ENCODE data around the gene KCNJ16. TPM values are rescaled to one million over a fixed set of nuclear protein-coding genes. Genes with fewer than 3 reads are reported as not detected.

KCNJ16 gene
- total RNA-seq, 4 donors from 2014 or later: 0.44 TPM; not detected in 3

GRCh38 chr17:70033165-70033564 lies 41.9 kb upstream of the KCNJ16 start:
- Histone ChIP-seq H3K4me1 (no peaks in the 10 kb centered on the region), H3K36me3 (no peaks in the 10 kb centered on the region), H3K4me3 (no peak overlapping the region), H3K9me3 (no peaks in the 10 kb centered on the region), H3K27ac (no peak overlapping the region), H3K27me3 (no peaks in the 10 kb centered on the region)
- intact Hi-C loops (cut with DNase I): no loop called here
- TF ChIP-seq POLR2A (IDR thresholded peaks at IDR 0.05) (no peak), CTCF (IDR thresholded peaks at IDR 0.05) (no peak)
- no peak for DNase-seq

GRCh38 chr17:70034158-70034557 lies 40.9 kb upstream of the KCNJ16 start:
- 68 to 70% methylated on average over 5 of the region's 5 CpGs for WGBS, 2 donors
- intact Hi-C loops (cut with DNase I): no loop called here
- Histone ChIP-seq H3K36me3 (no peaks in the 10 kb centered on the region), H3K27me3 (no peaks in the 10 kb centered on the region), H3K27ac (no peak overlapping the region), H3K4me1 (no peaks in the 10 kb centered on the region), H3K9me3 (no peaks in the 10 kb centered on the region), H3K4me3 (no peak overlapping the region)
- TF ChIP-seq POLR2A (IDR thresholded peaks at IDR 0.05) (no peak), CTCF (IDR thresholded peaks at IDR 0.05) (no peak)
- no peak for DNase-seq

- TF ChIP-seq CTCF (IDR thresholded peaks at IDR 0.05) (no peak), POLR2A (IDR thresholded peaks at IDR 0.05) (no peak)
- WGBS, 2 donors: 58 to 64% methylated on average over 2 of the region's 2 CpGs
- no peak for DNase-seq
Measured at GRCh38 chr17:70037498-70037897, 37.5 kb upstream of the KCNJ16 start.

GRCh38 chr17:70040336-70040735 lies 34.7 kb upstream of the KCNJ16 start:
- no peak for DNase-seq
- Histone ChIP-seq H3K9me3 (no peaks in the 10 kb centered on the region), H3K36me3 (no peaks in the 10 kb centered on the region), H3K4me1 (peaks cover 0 to 16% (median 0%) of the 10 kb centered on the region in 3 donors), H3K4me3 (no peak overlapping the region), H3K27me3 (peaks cover 0 to 8% (median 0%) of the 10 kb centered on the region in 4 donors), H3K27ac (no peak overlapping the region)
- no peak for TF ChIP-seq CTCF (IDR thresholded peaks at IDR 0.05)
- no peak for TF ChIP-seq POLR2A (IDR thresholded peaks at IDR 0.05)
- intact Hi-C loops (cut with DNase I): no loop called here
- WGBS, 2 donors: 28 to 36% methylated on average over 2 of the region's 2 CpGs

More at GRCh38 chr17:70037498-70037897, 37.5 kb upstream of the KCNJ16 start:
- Histone ChIP-seq H3K36me3 (no peaks in the 10 kb centered on the region), H3K4me3 (no peak overlapping the region), H3K27me3 (no peaks in the 10 kb centered on the region), H3K9me3 (no peaks in the 10 kb centered on the region), H3K27ac (no peak overlapping the region), H3K4me1 (peaks cover 0 to 16% (median 0%) of the 10 kb centered on the region in 3 donors)
- intact Hi-C loops (cut with DNase I): no loop called here

GRCh38 chr17:70041061-70041460 lies 34.0 kb upstream of the KCNJ16 start:
- Histone ChIP-seq H3K4me1 (peaks cover 0 to 16% (median 0%) of the 10 kb centered on the region in 3 donors), H3K4me3 (no peak overlapping the region), H3K27ac (no peak overlapping the region), H3K9me3 (no peaks in the 10 kb centered on the region), H3K36me3 (no peaks in the 10 kb centered on the region), H3K27me3 (peaks cover 0 to 8% (median 0%) of the 10 kb centered on the region in 4 donors)
- TF ChIP-seq POLR2A (IDR thresholded peaks at IDR 0.05) (no peak), CTCF (IDR thresholded peaks at IDR 0.05) (no peak)
- WGBS, 2 donors: 71 to 83% methylated on average over 1 of the region's 1 CpG
- DNase-seq: no peak
- intact Hi-C loops (cut with DNase I): no loop called here

Data from esophagus squamous epithelium (tissue), 5 donors.